ENCODE results near the gene NPAS4. TPM values are rescaled to one million over a fixed set of nuclear protein-coding genes. Genes with fewer than 3 reads are reported as not detected.
A peak's percentile ranks its signal among the peaks of the same experiment; 100 is the strongest.

The NPAS4 gene
- total RNA-seq, 1 donor from 2014 or later = not detected

GRCh38 chr11:66464916-66465315, 44.1 kb downstream of the NPAS4 start:
- intact Hi-C loops (cut with DNase I) = no loop called here
- H3K27me3 ChIP-seq = no peaks in the 10 kb centered on the region
- DNase-seq (ENCODE audit: extremely low spot score in 2 of 2) = no peak
- H3K36me3 ChIP-seq = no peaks in the 10 kb centered on the region
- H3K27ac ChIP-seq = no peak overlapping the region
- no peaks in the 10 kb centered on the region for H3K9me3 ChIP-seq
- TF ChIP-seq, protein P1, sequence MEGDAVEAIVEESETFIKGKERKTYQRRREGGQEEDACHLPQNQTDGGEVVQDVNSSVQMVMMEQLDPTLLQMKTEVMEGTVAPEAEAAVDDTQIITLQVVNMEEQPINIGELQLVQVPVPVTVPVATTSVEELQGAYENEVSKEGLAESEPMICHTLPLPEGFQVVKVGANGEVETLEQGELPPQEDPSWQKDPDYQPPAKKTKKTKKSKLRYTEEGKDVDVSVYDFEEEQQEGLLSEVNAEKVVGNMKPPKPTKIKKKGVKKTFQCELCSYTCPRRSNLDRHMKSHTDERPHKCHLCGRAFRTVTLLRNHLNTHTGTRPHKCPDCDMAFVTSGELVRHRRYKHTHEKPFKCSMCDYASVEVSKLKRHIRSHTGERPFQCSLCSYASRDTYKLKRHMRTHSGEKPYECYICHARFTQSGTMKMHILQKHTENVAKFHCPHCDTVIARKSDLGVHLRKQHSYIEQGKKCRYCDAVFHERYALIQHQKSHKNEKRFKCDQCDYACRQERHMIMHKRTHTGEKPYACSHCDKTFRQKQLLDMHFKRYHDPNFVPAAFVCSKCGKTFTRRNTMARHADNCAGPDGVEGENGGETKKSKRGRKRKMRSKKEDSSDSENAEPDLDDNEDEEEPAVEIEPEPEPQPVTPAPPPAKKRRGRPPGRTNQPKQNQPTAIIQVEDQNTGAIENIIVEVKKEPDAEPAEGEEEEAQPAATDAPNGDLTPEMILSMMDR (IDR thresholded peaks at IDR 0.05) = no peak
- TF ChIP-seq POLR2AphosphoS5 (IDR thresholded peaks at IDR 0.05; ENCODE audit: insufficient read depth in 1 of 2, low read depth in 1 of 2) (no peak), POLR2A (IDR thresholded peaks at IDR 0.05) (no peak)
- H3K4me3 ChIP-seq = no peak overlapping the region
- peaks cover 27% of the 10 kb centered on the region for H3K4me1 ChIP-seq

- Histone ChIP-seq H3K27ac (peak overlapping the region; percentile 78), H3K4me3 (peak overlapping the region; percentile 70 to 99), H3K27me3 (no peaks in the 10 kb centered on the region), H3K4me1 (peaks cover 27% of the 10 kb centered on the region), H3K9me3 (no peaks in the 10 kb centered on the region), H3K36me3 (no peaks in the 10 kb centered on the region)
- intact Hi-C loops (cut with DNase I) = no loop called here
- no peak for TF ChIP-seq POLR2AphosphoS5 (IDR thresholded peaks at IDR 0.05; ENCODE audit: insufficient read depth in 1 of 2, low read depth in 1 of 2)
- TF ChIP-seq, protein P1 (IDR thresholded peaks at IDR 0.05) = no peak
- no peak for TF ChIP-seq POLR2A (IDR thresholded peaks at IDR 0.05)
- peak in 1 of 2 donors; percentile 82 for DNase-seq (ENCODE audit: extremely low spot score in 2 of 2)
Measured at GRCh38 chr11:66465373-66466224, 44.8 kb downstream of the NPAS4 start.

GRCh38 chr11:66466225-66467033, 45.6 kb downstream of the NPAS4 start, which contains the start of gene PELI3:
PELI3 (plus strand) TSS chr11:66466905; CDS start chr11:66468129, 1,224 bp downstream.
- no peaks in the 10 kb centered on the region for H3K27me3 ChIP-seq
- DNase-seq (ENCODE audit: extremely low spot score in 2 of 2) = peak in 1 of 2 donors; percentile 93
- H3K4me1 ChIP-seq = peaks cover 27% of the 10 kb centered on the region
- no peaks in the 10 kb centered on the region for H3K9me3 ChIP-seq
- TF ChIP-seq, protein P1 (IDR thresholded peaks at IDR 0.05) = no peak
- peak in 1 of 2 donors; percentile 21 for TF ChIP-seq POLR2A (IDR thresholded peaks at IDR 0.05)
- TF ChIP-seq POLR2AphosphoS5 (IDR thresholded peaks at IDR 0.05; ENCODE audit: insufficient read depth in 1 of 2, low read depth in 1 of 2) = peak in 1 of 2 donors; percentile 92
- peak within 1 kb of the TSS; percentile 78 for H3K27ac ChIP-seq
- H3K4me3 ChIP-seq = peak within 1 kb of the TSS; percentile 70 to 99
- intact Hi-C loops (cut with DNase I) = no loop called here
- peaks cover 0 to 4% of the 10 kb centered on the region in 2 donors for H3K36me3 ChIP-seq

- peaks cover 27% of the 10 kb centered on the region for H3K4me1 ChIP-seq
- intact Hi-C loops (cut with DNase I) = no loop called here
- H3K36me3 ChIP-seq = peaks cover 0 to 5% of the 10 kb centered on the region in 2 donors
- DNase-seq (ENCODE audit: extremely low spot score in 2 of 2) = peak in 1 of 2 donors; percentile 84
- peak overlapping the region; percentile 70 to 99 for H3K4me3 ChIP-seq
- no peaks in the 10 kb centered on the region for H3K9me3 ChIP-seq
- peak overlapping the region; percentile 66 for H3K27ac ChIP-seq
- TF ChIP-seq POLR2AphosphoS5 (IDR thresholded peaks at IDR 0.05; ENCODE audit: insufficient read depth in 1 of 2, low read depth in 1 of 2) = no peak
- TF ChIP-seq, protein P1 (IDR thresholded peaks at IDR 0.05) = no peak
- TF ChIP-seq POLR2A (IDR thresholded peaks at IDR 0.05) = no peak
- H3K27me3 ChIP-seq = no peaks in the 10 kb centered on the region
Measured at GRCh38 chr11:66467034-66467659, 46.3 kb downstream of the NPAS4 start.

All from vagina (tissue), 2 donors.